Lung (tissue), 12 donors: ENCODE data around the gene LONP1. TPM values are rescaled to one million over a fixed set of nuclear protein-coding genes. Genes with fewer than 3 reads are reported as not detected.

Source experiments
- ATAC-seq: fragments of 200-7000 bp; cut with Tn5 transposase; one replicate; pipeline ENCODE4 v1.9.1; 2020; ENCODE audit warnings: moderate number of reproducible peaks; ENCODE audit not compliant: insufficient read depth, low FRiP score
- DNase-seq, 3 donors: peaks; one replicate each; pipeline ENCODE4 v3.0.0-alpha.2; 2013 to 2017
- H3K27ac ChIP-seq, 2 donors: one replicate each; pipeline ENCODE4 v1.5.1; 2013; ENCODE audit warnings: mild to moderate bottlenecking in 2 of 2, moderate library complexity in 2 of 2, control low read depth in 1 of 2, inconsistent platforms in 1 of 2, low read depth in 1 of 2, low read length in 1 of 2
- H3K27me3 ChIP-seq, 3 donors: one replicate each; pipeline ENCODE4 v1.5.1; 2013; ENCODE audit warnings: low read length in 2 of 3; ENCODE audit not compliant: control insufficient read depth in 3 of 3, insufficient read depth in 3 of 3
- H3K36me3 ChIP-seq, 4 donors: one replicate each; pipeline ENCODE4 v1.5.1; 2013; ENCODE audit warnings: low read length in 4 of 4, mild to moderate bottlenecking in 1 of 4, moderate library complexity in 1 of 4; ENCODE audit not compliant: control insufficient read depth in 4 of 4, insufficient read depth in 4 of 4
- H3K4me1 ChIP-seq, 5 donors: one replicate each; pipeline ENCODE4 v1.5.1; 2013; ENCODE audit warnings: low read length in 5 of 5, mild to moderate bottlenecking in 2 of 5, moderate library complexity in 1 of 5; ENCODE audit not compliant: control insufficient read depth in 5 of 5, insufficient read depth in 5 of 5
- H3K4me3 ChIP-seq: one replicate; pipeline ENCODE4 v1.5.1; 2013; ENCODE audit warnings: mild to moderate bottlenecking, control low read depth, moderate library complexity
- H3K9ac ChIP-seq, 2 donors: one replicate each; pipeline ENCODE4 v1.5.1; 2013; ENCODE audit warnings: low read length in 2 of 2, control low read depth in 1 of 2; ENCODE audit not compliant: insufficient read depth in 1 of 2
- H3K9me3 ChIP-seq, 4 donors: one replicate each; pipeline ENCODE4 v1.5.1; 2013; ENCODE audit warnings: low read length in 3 of 4, mild to moderate bottlenecking in 1 of 4, moderate library complexity in 1 of 4; ENCODE audit not compliant: control insufficient read depth in 4 of 4, insufficient read depth in 3 of 4
- CTCF ChIP-seq: IDR thresholded peaks from 2 replicates; pipeline ENCODE4 v1.5.1; 2012; ENCODE audit warnings: mild to moderate bottlenecking; ENCODE audit errors: control extremely low read depth, extremely low read depth
- WGBS, 2 donors: extraction: QIAGEN DNeasy Blood & Tissue Kit; methylation state at CpG; one replicate each; pipeline ENCODE4 v1.1.7; 2013; 5-methylcytosine and 5-hydroxymethylcytosine counted together
- polyA plus RNA-seq, 2 donors: library from polyadenylated mRNA; stranded (reverse); fragments of 200-250 nt; gene quantifications; one replicate each; pipeline ENCODE4 v1.2.1, GENCODE V29; 2013
- total RNA-seq, 2 donors: library from RNA; depleted of rRNA in 1 of 2; stranded (reverse); fragments of >200 nt in 1 of 2; gene quantifications; one replicate each; pipeline ENCODE4 v1.2.1, GENCODE V29; 2014 to 2021
- donor health status: control.
- donor health status: control.
- donor health status: Bipolar disorder and iron deficiency.
- donor health status: healthy.
- donor health status: DM: yes; HTN: yes; CAD: no.

LONP1 gene
- total and polyA plus RNA-seq, 4 donors, result 41.0 to 89.6 (median 69.0) TPM

- DNase-seq (no peak), ATAC-seq (no peak)
- no peak for TF ChIP-seq CTCF
- no peak overlapping the region for H3K4me3 ChIP-seq
- no peaks in the 10 kb centered on the region for H3K27me3 ChIP-seq
- no peaks in the 10 kb centered on the region for H3K9me3 ChIP-seq
- WGBS, 2 donors, result 92 to 93% methylated on average over 45 of the region's 45 CpGs
- no peak overlapping the region for H3K27ac ChIP-seq
- peaks cover 0 to 12% (median 3%) of the 10 kb centered on the region in 5 donors for H3K4me1 ChIP-seq
- H3K9ac ChIP-seq, result no peak overlapping the region
- H3K36me3 ChIP-seq, result peaks cover 8 to 77% (median 31%) of the 10 kb centered on the region in 4 donors
These were observed 25.6 kb downstream of the LONP1 start for GRCh38 chr19:5694167-5694955.

GRCh38 chr19:5693195-5694166 lies 26.5 kb downstream of the LONP1 start:
- Histone ChIP-seq H3K36me3 (peaks cover 5 to 68% (median 28%) of the 10 kb centered on the region in 4 donors), H3K4me3 (no peak overlapping the region), H3K9me3 (no peaks in the 10 kb centered on the region), H3K27ac (no peak overlapping the region), H3K27me3 (no peaks in the 10 kb centered on the region), H3K4me1 (peaks cover 0 to 12% (median 3%) of the 10 kb centered on the region in 5 donors), H3K9ac (no peak overlapping the region)
- WGBS, 2 donors, result 87 to 90% methylated on average over 39 of the region's 39 CpGs
- no peak for TF ChIP-seq CTCF
- DNase-seq (no peak), ATAC-seq (no peak)

GRCh38 chr19:5692723-5693194 lies 27.2 kb downstream of the LONP1 start:
- ATAC-seq, result no peak
- 83 to 86% methylated on average over 7 of the region's 7 CpGs for WGBS, 2 donors
- Histone ChIP-seq H3K27ac (no peak overlapping the region), H3K4me1 (peaks cover 0 to 12% (median 3%) of the 10 kb centered on the region in 5 donors), H3K27me3 (no peaks in the 10 kb centered on the region), H3K9ac (no peak overlapping the region), H3K36me3 (peaks cover 5 to 61% (median 28%) of the 10 kb centered on the region in 4 donors), H3K4me3 (no peak overlapping the region), H3K9me3 (no peaks in the 10 kb centered on the region)
- no peak for TF ChIP-seq CTCF
- DNase-seq, result no peak
